ENCODE results near the gene ZCCHC14. TPM values are rescaled to one million over a fixed set of nuclear protein-coding genes. Genes with fewer than 3 reads are reported as not detected.

ZCCHC14 gene
- 10 to 100 TPM; 11.0 to 11.5 TPM for total RNA-seq

DNA sequence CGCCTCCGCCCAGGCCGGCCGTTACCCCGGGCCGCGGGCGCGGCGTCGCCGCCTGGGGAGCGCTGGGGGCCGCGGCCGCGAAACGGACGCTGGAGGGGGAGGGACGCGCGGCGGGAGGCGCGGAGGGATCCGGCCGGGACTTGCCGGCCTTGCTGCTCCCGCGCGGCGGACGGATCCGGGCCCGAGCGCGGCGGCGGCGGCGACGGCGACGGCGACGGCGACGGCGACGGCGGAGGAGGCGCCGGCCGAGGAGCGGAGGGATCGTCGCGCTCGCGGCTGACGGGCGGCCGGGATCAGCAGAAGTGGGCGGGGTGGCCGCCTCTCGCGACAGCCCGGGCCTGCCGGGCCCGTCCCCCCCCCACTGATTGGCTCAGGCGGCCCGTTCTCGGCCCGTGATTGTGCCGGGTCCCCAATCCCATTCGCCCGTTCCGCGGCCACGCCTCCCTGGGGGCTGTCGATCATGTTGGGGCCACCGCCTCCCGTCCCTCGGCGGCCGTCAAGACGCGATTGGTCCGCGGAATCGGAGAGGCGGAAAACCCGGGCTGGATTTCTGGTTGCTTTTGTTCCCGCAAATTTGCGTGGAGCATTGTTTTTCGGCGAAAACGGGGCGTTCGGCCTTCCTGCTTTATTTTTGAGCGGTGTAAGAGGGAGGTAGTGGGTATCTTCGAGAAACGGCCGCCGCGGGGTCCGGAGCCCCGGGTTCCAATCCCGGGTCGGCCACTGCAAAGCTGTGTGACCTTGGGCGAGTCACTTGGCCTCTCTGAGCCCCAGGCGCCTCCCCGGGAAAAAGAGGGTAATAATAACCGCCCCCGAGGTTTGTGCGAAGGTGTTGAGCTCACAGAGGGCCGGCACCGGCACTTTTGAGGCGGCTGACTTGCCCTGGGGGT is at the start of gene ZCCHC14:
TSS of gene ZCCHC14 (minus strand) at position 304 of the 887 bp plus-strand sequence. CDS start 786 bp downstream, outside the sequence.

DNA sequence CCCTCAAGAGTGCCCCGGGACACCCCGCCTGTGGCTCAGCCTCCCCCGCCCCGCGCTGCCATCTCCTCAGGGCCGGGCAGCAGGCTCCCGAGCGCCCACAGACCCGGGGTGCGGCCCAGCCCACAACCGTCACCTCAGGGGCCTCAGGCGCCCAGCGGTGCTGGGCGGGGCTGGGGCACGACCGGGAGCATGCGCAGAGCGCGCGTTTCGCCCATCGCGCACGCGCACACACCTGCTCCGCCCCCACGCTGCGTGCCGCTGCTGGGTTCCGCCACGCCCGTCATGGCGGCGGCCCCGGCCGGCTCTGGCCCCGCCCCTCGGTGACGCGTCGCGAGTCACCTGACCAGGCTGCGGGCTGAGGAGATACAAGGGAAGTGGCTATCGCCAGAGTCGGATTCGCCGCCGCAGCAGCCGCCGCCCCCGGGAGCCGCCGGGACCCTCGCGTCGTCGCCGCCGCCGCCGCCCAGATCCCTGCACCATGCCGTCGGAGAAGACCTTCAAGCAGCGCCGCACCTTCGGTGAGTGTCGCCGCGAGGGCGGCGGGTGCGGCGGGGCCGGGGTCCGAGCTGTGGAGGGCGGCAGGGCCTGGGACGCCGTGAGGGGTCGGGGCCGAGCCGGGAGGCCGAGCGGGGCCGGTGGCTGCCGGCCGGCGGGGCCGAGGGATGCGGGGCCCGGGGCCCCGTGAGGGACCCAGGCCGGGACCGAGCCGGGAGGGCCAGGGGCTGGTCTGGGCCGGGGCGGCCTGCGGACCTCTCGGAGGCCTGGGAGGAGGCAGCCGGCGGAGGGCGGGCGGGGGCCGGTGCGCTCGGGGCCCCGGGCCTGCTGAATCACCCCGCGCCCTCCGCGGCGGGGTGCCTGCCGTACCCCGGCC is 100.6 kb downstream of the ZCCHC14 start, which contains the start of gene MAP1LC3B:
TSS of gene MAP1LC3B (plus strand) at position 387 of the 871 bp plus-strand sequence. CDS start at position 479, 92 bp downstream.

DNA sequence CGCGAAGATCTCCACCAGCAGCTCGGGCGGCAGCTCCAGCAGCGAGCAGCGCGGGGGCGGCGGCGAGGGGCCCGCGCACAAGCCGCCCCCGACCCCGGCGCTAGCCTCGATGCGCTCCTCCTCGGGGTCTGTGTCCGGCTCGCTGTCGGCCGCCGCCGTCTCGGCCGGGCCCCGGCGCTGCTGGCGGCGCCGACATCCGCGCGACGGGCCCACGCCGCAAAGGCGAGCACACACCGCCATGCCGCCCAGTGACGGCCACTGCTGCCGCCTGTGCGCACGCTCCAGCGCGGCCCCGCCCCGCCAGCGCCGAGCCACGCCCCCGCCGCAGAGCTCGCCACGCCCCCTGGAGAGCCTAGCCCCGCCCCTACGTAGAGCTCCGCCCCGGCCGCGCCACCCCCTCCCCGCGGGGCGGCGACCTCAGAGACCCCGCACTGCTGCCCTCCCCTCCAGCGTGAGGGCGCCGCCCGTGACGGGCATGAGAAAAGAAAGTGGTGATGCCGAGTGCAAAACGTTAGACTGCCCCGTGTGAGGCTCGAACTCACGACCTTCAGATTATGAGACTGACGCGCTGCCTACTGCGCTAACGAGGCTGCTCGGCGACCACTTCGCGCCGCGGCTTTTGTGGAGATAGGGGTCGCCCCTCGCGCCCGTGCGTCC is 109.2 kb downstream of the ZCCHC14 start, which contains the start of gene FBXO31:
TSS of gene FBXO31 (minus strand) at position 272 of the 657 bp plus-strand sequence. CDS start at position 240, 32 bp downstream.

Other genes starting within 250 kb of the ZCCHC14 start
- 1 to 10 TPM; 5.3 to 7.5 TPM for gene C16orf95, start 175.6 kb downstream of the ZCCHC14 start, total RNA-seq
- 10 to 100 TPM; 25.6 to 29.5 TPM for gene FBXO31, start 109.2 kb downstream of the ZCCHC14 start, total RNA-seq
- gene MAP1LC3B, start 100.7 kb downstream of the ZCCHC14 start, total RNA-seq: 10 to 100 TPM; 59.6 to 64.5 TPM
- gene JPH3, start 109.5 kb upstream of the ZCCHC14 start, total RNA-seq: under 1 TPM in 1 of 2 experiments, not detected in 1; 0.05 TPM